Brain microvascular endothelial cell (primary cell): ENCODE measurements around the gene PIEZO1.

ENCODE experiments used
- DNase-seq: peaks from one replicate; pipeline ENCODE4 v3.0.0-alpha.2; 2020
- H3K27ac ChIP-seq: fragments of 250-450 bp; sonication (Bioruptor Pico); 2 replicates; pipeline ENCODE4 v1.5.1; 2020; ENCODE audit warnings: mild to moderate bottlenecking, moderate library complexity
- H3K27me3 ChIP-seq: fragments of 250-450 bp; sonication (Bioruptor Pico); replicated peaks from 2 replicates; pipeline ENCODE4 v1.5.1; 2020; ENCODE audit warnings: mild to moderate bottlenecking
- H3K36me3 ChIP-seq: fragments of 250-450 bp; sonication (Bioruptor Pico); replicated peaks from 2 replicates; pipeline ENCODE4 v1.5.1; 2020; ENCODE audit warnings: mild to moderate bottlenecking
- H3K4me3 ChIP-seq: 2 replicates; pipeline ENCODE4 v1.5.1; 2011; ENCODE audit warnings: low read depth, mild to moderate bottlenecking, control low read depth, low read length, moderate library complexity
- CTCF ChIP-seq: IDR thresholded peaks from 2 replicates; pipeline ENCODE4 v1.5.1; 2011; ENCODE audit warnings: low read depth, mild to moderate bottlenecking, moderate library complexity, low read length, control low read depth, inconsistent platforms; ENCODE audit errors: missing control alignments
- in situ Hi-C: cut with HindIII; loops from 2 replicates; pipeline ENCODE4 v1.10.0; 2017; ENCODE audit warnings: low sequenced_read_pairs, low pct_ligation_motif_present

PIEZO1 gene

DNA sequence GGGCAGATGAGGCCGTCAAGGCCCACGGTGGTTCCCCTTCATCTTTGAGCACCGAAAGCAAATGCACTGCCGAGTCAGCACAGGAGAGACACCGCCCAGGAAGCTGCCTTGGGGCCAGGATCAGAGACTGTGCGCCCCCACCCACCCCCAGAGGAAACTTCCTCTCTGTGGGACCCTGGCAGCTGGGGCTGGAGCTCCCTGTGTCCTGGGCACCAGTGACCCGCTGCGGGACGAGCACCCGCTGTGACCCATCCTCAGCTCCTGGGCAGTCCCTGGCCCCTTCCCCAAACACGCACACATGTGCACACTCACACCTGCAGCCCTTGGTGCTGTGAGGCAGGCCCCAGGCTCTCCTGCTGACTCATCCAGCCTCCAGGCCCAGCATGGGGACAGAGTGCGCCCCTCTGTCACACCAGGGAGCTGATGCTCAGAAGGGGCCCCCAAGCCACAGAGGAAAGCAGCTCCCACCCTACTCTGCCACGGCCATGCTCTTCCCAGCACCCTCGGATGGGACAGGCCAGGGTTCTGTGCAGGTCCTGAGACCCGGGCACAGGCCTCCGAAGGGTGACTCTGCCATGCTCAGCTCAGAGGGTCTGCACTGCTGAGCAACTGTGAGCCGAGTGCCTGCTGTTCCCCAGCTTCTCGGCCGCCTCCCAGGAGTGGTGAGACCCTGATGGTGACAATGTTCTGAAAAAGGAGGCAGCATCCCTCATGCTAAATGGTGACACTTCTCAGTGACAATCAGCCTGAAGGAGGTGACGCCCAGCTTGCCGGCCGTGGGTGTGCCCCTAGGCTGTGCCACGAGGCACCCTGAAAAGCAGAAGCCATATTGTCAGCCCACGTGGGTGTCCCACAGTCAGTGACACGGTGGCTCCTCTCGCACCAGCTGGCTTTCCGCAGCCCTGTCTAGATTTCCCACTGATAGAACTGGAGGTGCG is 3.6 kb downstream of the PIEZO1 start:
- no peak for TF ChIP-seq CTCF
- H3K27ac ChIP-seq: no peak overlapping the region
- no peaks in the 10 kb centered on the region for H3K36me3 ChIP-seq
- H3K4me3 ChIP-seq: no peak overlapping the region
- no peak for DNase-seq
- no peaks in the 10 kb centered on the region for H3K27me3 ChIP-seq
- in situ Hi-C loops: loop anchor here (10.0 kb wide), 1 partner anchor 97 kb away; the partner anchor contains the start of gene SNAI3

DNA sequence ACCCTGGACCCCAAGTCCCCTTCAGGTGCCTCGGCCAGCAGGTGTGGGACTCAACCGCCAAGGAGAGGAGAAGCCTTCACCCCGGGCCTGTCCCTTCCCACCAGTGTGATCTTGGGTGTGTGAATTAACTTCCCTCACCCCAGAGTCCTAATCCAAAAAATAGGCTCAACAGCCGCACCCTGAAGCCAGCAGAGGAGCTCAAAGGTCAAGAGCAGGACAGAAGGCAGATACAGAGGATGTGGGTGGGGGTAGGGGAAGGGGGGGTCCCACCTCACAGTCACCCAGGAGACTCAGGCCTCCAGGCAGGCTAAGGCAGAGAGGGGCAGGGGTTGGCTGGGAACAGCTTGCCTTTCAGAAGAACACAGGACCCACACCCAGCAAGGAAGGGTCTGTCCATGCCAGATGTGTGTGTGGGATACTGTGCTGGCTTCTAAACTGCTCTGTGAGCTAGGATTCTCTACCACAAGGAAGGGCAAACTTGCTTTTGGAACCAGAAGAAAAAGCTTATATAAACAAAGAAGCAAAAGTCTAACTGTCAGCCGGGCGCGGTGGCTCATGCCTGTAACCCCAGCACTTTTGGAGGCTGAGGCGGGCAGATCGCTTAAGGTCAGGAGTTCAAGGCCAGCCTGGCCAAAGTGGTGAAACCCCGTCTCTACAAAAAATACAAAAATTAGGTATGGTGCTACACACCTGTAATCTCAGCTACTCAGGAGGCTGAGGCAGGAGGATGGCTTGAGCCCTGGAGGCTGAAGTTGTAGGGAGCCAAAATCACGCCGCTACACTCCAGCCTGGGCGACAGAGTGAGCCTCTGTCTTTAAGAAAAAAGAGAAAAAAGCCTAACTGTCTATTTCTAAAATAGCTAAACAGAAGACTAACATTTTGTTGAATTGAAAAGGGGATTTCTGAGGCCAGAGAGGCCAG is 4.6 kb downstream of the PIEZO1 start:
- in situ Hi-C loops: loop anchor here (10.0 kb wide), 1 partner anchor 96 kb away; the partner anchor contains the start of gene SNAI3
- no peak for TF ChIP-seq CTCF
- Histone ChIP-seq H3K27ac (no peak overlapping the region), H3K4me3 (no peak overlapping the region), H3K36me3 (no peaks in the 10 kb centered on the region), H3K27me3 (no peaks in the 10 kb centered on the region)
- DNase-seq: no peak

DNA sequence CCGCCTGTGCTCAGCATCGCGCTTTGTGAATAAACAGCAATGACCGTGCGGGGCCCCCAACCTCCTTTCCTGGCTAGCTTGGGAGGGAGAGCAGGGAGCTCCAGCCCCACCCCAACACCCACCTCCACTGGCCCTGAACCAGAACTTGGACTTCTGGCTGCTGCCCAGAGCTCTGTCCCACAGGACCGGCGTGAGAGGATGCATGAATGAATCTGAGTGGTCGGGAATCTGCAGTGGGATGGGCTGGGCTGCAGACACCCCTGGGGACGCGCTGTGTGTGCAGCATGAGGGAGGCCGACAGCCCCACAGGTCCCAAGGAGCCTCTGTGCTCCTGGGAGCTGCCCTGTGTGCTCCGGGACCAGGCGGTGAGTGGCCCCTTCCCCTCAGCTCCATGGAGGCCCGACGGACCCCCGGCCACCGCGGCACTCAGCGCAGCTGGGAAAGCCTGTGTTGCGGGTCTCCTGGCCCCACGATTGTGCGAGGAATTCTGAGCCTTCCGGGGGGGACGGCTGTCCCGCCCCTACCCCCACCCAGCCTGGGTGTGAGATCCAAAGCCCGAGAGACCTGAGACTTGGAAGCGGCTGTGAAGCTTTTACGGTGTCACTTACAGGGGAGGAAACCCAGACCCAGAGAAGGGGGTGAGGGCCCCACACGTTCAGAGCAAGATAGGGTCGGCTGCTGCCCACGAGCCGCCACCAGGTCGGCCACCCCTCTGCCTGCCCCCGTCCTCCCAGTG is 5.4 kb downstream of the PIEZO1 start:
- in situ Hi-C loops: loop anchor here (10.0 kb wide), 1 partner anchor 95 kb away; the partner anchor contains the start of gene SNAI3
- no peak for DNase-seq
- no peak overlapping the region for H3K4me3 ChIP-seq
- H3K27me3 ChIP-seq: no peaks in the 10 kb centered on the region
- no peaks in the 10 kb centered on the region for H3K36me3 ChIP-seq
- no peak for TF ChIP-seq CTCF
- H3K27ac ChIP-seq: no peak overlapping the region

GRCh38 chr16:88778541-88779065 is 6.4 kb downstream of the PIEZO1 start:
- in situ Hi-C loops: no loop called here
- no peaks in the 10 kb centered on the region for H3K36me3 ChIP-seq

More at GRCh38 chr16:88778541-88779065, 6.4 kb downstream of the PIEZO1 start:
- no peaks in the 10 kb centered on the region for H3K27me3 ChIP-seq
- no peak for TF ChIP-seq CTCF
- H3K27ac ChIP-seq: no peak overlapping the region
- no peak for DNase-seq
- H3K4me3 ChIP-seq: no peak overlapping the region
